Astrocyte (in vitro differentiated cells and primary cell): ENCODE results near the gene CIB4. TPM values are rescaled to one million over a fixed set of nuclear protein-coding genes. Genes with fewer than 3 reads are reported as not detected.

Source experiments
- DNase-seq: peaks from one replicate; pipeline ENCODE4 v3.0.0-alpha.2; 2010; ENCODE audit warnings: low read depth
- FAIRE-seq: peaks from 2 replicates; lab custom pipeline; 2011; peaks lifted over from hg19 to GRCh38; lab: Jason Lieb, UNC
- H2AFZ ChIP-seq: 2 replicates; pipeline ENCODE4 v1.6.0; 2012; ENCODE audit warnings: low read depth, low read length, inconsistent platforms
- H3K27ac ChIP-seq: 2 replicates; pipeline ENCODE4 v1.5.1; 2011; ENCODE audit warnings: low read depth, low read length, inconsistent platforms
- H3K27me3 ChIP-seq: 2 replicates; pipeline ENCODE4 v1.6.0; 2011; ENCODE audit warnings: low read length, inconsistent platforms; ENCODE audit not compliant: insufficient read depth
- H3K36me3 ChIP-seq: 2 replicates; pipeline ENCODE4 v1.5.1; 2011; ENCODE audit warnings: low read length, inconsistent platforms; ENCODE audit not compliant: insufficient read depth
- H3K4me1 ChIP-seq: 2 replicates; pipeline ENCODE4 v1.5.1; 2011; ENCODE audit warnings: low read length, inconsistent platforms; ENCODE audit not compliant: insufficient read depth
- H3K4me2 ChIP-seq: 2 replicates; pipeline ENCODE4 v1.6.0; 2012; ENCODE audit warnings: low read length, inconsistent platforms
- H3K4me3 ChIP-seq: 2 replicates; pipeline ENCODE4 v1.5.1; 2011; ENCODE audit warnings: low read depth, mild to moderate bottlenecking, low read length, inconsistent platforms; ENCODE audit not compliant: insufficient read depth
- H3K79me2 ChIP-seq: 2 replicates; pipeline ENCODE4 v1.6.0; 2012; ENCODE audit warnings: mild to moderate bottlenecking, low read length, inconsistent platforms; ENCODE audit not compliant: insufficient read depth
- H3K9ac ChIP-seq: 2 replicates; pipeline ENCODE4 v1.6.0; 2012; ENCODE audit warnings: mild to moderate bottlenecking, low read length, inconsistent platforms
- H3K9me3 ChIP-seq: 2 replicates; pipeline ENCODE4 v1.5.1; 2012; ENCODE audit warnings: low read depth, mild to moderate bottlenecking, low read length, inconsistent platforms; ENCODE audit not compliant: insufficient read depth
- H4K20me1 ChIP-seq: 2 replicates; pipeline ENCODE4 v1.6.0; 2012; ENCODE audit warnings: low read length, inconsistent platforms; ENCODE audit not compliant: insufficient read depth
- H3K27ac Mint-ChIP-seq: one replicate; pipeline ENCODE4 v1.8.0; 2021; ENCODE audit warnings: mild to moderate bottlenecking, mixed read lengths; ENCODE audit not compliant: unreplicated experiment
- H3K27me3 Mint-ChIP-seq: one replicate; pipeline ENCODE4 v1.8.0; 2021; ENCODE audit warnings: low read depth, mixed read lengths; ENCODE audit not compliant: unreplicated experiment
- H3K36me3 Mint-ChIP-seq: one replicate; pipeline ENCODE4 v1.8.0; 2021; ENCODE audit warnings: low read depth, mixed read lengths; ENCODE audit not compliant: unreplicated experiment
- H3K4me1 Mint-ChIP-seq: one replicate; pipeline ENCODE4 v1.8.0; 2021; ENCODE audit warnings: low read depth, mixed read lengths; ENCODE audit not compliant: unreplicated experiment
- H3K4me3 Mint-ChIP-seq: one replicate; pipeline ENCODE4 v1.8.0; 2021; ENCODE audit warnings: mild to moderate bottlenecking, moderate library complexity, mixed read lengths; ENCODE audit not compliant: unreplicated experiment
- H3K9me3 Mint-ChIP-seq: one replicate; pipeline ENCODE4 v1.8.0; 2021; ENCODE audit warnings: mild to moderate bottlenecking, mixed read lengths; ENCODE audit not compliant: unreplicated experiment
- EZH2 ChIP-seq: IDR thresholded peaks from 2 replicates; pipeline ENCODE4 v1.6.1; 2012; ENCODE audit warnings: mild to moderate bottlenecking, low read length, inconsistent platforms; ENCODE audit not compliant: insufficient read depth
- total RNA-seq: library from RNA; stranded (reverse); gene quantifications from 2 replicates; pipeline ENCODE4 v1.2.1, GENCODE V29; 2021
- TF ChIP-seq, protein P1 (sequence below): IDR thresholded peaks from 2 replicates; pipeline ENCODE4 v1.5.1; 2011; ENCODE audit warnings: low read depth, mild to moderate bottlenecking, inconsistent platforms, low read length, moderate library complexity; ENCODE audit not compliant: insufficient read depth

Gene CIB4
- total RNA-seq, 1 donor from 2014 or later, result not detected

DNA sequence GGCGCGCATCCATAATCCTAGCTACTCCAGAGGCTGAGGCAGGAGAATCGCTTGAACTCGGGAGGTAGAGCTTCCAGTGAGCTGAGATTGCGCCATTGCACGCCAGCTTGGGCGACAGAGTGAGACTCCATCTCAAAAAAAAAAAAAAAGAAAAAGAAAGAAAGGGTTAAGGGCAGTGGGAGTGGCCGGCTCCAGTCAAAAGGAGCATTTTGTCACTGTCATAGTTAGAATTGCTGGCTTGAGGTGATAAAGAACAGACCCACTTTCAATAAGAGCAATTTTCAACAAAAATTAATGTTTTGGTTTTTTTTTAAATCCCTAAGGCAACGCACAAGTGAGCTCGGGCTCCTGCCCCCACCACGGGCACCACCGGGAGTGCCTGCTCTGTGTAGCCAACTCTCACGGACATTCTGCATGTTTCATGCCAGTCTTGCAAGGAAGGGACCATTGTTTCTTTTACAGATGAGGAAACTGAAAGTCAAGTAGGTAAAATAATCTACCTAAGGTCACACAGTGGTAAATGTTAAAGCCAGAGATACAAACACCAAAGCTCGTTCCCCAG lies 8.5 kb downstream of the CIB4 start:
- Histone ChIP-seq H3K79me2 (no peaks in the 10 kb centered on the region), H4K20me1 (no peaks in the 10 kb centered on the region), H3K27ac (no peak overlapping the region), H3K9me3 (no peaks in the 10 kb centered on the region), H3K4me3 (no peak overlapping the region), H3K9ac (no peak overlapping the region), H3K4me1 (peaks cover 6% of the 10 kb centered on the region), H3K27me3 (peaks cover 17% of the 10 kb centered on the region), H3K36me3 (no peaks in the 10 kb centered on the region), H2AFZ (no peak overlapping the region), H3K4me2 (no peak overlapping the region)
- H3K4me3 Mint-ChIP-seq, result no peak overlapping the region
- FAIRE-seq (no peak), DNase-seq (no peak)
- H3K27ac Mint-ChIP-seq, result no peak overlapping the region
- no peaks in the 10 kb centered on the region for H3K9me3 Mint-ChIP-seq
- peaks cover 13% of the 10 kb centered on the region for H3K4me1 Mint-ChIP-seq
- no peaks in the 10 kb centered on the region for H3K36me3 Mint-ChIP-seq
- no peak for TF ChIP-seq EZH2
- TF ChIP-seq, protein P1, sequence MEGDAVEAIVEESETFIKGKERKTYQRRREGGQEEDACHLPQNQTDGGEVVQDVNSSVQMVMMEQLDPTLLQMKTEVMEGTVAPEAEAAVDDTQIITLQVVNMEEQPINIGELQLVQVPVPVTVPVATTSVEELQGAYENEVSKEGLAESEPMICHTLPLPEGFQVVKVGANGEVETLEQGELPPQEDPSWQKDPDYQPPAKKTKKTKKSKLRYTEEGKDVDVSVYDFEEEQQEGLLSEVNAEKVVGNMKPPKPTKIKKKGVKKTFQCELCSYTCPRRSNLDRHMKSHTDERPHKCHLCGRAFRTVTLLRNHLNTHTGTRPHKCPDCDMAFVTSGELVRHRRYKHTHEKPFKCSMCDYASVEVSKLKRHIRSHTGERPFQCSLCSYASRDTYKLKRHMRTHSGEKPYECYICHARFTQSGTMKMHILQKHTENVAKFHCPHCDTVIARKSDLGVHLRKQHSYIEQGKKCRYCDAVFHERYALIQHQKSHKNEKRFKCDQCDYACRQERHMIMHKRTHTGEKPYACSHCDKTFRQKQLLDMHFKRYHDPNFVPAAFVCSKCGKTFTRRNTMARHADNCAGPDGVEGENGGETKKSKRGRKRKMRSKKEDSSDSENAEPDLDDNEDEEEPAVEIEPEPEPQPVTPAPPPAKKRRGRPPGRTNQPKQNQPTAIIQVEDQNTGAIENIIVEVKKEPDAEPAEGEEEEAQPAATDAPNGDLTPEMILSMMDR, result no peak
- H3K27me3 Mint-ChIP-seq, result peaks cover 29% of the 10 kb centered on the region

DNA sequence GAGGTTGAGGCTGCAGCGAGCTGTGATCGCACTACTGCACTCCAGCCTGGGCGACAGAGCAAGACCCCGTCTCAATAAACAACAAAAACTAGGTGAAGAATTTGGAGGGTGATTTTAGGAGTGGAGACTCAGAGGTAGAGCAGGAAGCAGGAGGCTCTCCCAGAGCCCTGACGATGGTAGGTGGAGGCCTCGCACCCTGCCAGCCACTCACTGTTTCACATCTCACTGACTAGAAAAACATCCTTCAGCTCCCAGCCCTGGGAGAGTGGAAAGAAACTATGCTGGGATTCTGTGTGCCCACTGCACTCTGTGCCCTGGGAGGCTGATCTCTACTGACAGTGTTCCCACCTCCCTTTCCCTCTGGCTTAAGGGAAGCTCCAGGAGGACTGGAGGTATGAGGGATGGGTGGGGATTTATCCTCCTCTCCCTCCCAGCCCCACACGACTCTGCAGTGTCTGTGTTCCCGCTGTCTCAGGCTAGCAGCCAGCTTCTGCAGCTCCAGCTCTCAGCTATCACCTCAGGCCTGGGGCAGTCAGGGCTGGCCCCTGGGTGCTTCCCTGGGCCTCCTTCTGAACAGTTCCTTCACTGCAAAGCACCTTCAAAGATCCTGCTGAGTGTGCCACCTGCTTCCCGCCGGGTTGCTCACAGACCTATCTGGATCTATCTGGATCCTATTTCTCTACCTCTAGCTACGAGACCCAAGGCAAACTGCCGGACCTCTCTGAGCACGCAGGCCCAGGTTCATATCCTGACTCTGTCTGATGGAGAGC lies 9.6 kb downstream of the CIB4 start:
- no peak for FAIRE-seq
- peak overlapping the region; percentile 12 for H3K27ac Mint-ChIP-seq

More for the DNA sequence above, 9.6 kb downstream of the CIB4 start:
- Mint-ChIP-seq H3K9me3 (no peaks in the 10 kb centered on the region), H3K27me3 (peaks cover 31% of the 10 kb centered on the region), H3K4me1 (peaks cover 13% of the 10 kb centered on the region), H3K4me3 (no peak overlapping the region), H3K36me3 (no peaks in the 10 kb centered on the region)
- H3K4me3 ChIP-seq, result no peak overlapping the region
- no peaks in the 10 kb centered on the region for H3K36me3 ChIP-seq
- no peak overlapping the region for H3K9ac ChIP-seq
- TF ChIP-seq, protein P1, result no peak
- TF ChIP-seq EZH2, result no peak
- peaks cover 8% of the 10 kb centered on the region for H3K27me3 ChIP-seq
- H3K4me2 ChIP-seq, result peak overlapping the region; percentile 27
- H2AFZ ChIP-seq, result no peak overlapping the region
- no peak overlapping the region for H3K27ac ChIP-seq
- no peaks in the 10 kb centered on the region for H4K20me1 ChIP-seq
- no peaks in the 10 kb centered on the region for H3K9me3 ChIP-seq
- DNase-seq, result no peak
- H3K4me1 ChIP-seq, result peaks cover 6% of the 10 kb centered on the region
- H3K79me2 ChIP-seq, result no peaks in the 10 kb centered on the region
